ENCODE data around the gene EMID1. TPM values are rescaled to one million over a fixed set of nuclear protein-coding genes. Genes with fewer than 3 reads are reported as not detected.
"Not testable (repeated sequence)": the region's sequence is repeated elsewhere in the genome, so short reads cannot be mapped to it uniquely, and the experiment has no call there.

The EMID1 gene
- total and polyA plus RNA-seq, 2 donors from 2014 or later: 9.6 to 25.5 TPM

DNA sequence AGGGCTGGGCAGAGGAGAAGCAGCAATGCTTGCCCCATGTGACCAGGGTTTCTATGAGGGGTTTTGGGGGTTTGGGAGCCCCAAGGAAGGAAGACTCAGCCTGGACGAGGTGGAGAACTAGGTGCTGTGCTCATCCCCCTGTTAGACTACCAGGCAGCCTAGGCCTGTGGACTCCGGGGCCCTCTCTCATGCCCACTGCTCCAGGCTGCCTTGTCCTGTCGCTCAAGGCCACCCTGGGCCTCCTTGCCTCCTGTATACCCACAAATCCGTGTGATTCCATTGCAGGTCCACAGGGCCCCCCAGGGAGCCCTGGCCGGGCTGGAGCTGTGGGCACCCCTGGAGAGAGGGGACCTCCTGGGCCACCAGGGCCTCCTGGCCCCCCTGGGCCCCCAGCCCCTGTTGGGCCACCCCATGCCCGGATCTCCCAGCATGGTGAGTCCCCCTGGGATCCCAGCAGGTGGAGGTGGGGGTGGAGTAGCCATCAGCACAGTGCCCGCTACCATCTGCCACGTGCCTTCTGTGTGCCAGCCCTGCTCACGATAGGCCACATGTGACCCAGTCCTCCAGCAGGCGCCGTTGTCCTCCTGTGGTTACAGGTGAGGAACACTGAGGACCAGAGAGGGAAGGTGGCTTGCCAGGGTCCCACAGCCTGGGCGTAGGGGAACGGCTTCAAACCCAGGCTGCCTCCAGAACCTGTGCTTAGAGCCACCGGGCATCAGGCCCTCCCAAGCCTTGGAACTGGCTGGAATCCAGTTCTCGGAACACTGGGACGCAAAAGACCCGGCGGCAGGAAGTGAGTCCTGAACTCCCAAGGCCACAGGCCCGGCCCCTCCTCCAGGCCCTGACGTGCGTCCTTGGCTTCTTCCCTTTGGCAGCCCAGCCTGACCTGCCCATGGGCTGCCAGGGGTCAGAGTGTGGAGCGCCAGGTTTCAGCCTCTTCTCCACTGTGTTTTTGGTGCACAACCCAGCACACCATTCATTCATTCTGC, 26.6 kb downstream of the EMID1 start:
- intact Hi-C loops (cut with DNase I): no loop called here
- Histone ChIP-seq H3K36me3 (ENCODE audit: control insufficient read depth in 2 of 3, insufficient read depth in 3 of 3, low read length in 3 of 3) (no peaks in the 10 kb centered on the region), H3K4me1 (ENCODE audit: control insufficient read depth in 2 of 3, insufficient read depth in 2 of 3, low read depth in 1 of 3, low read length in 3 of 3) (peaks cover 0 to 6% (median 0%) of the 10 kb centered on the region in 3 donors), H3K9ac (ENCODE audit: low read length in 3 of 3) (no peak overlapping the region), H3K4me3 (ENCODE audit: low read length in 3 of 3) (no peak overlapping the region), H3K9me3 (ENCODE audit: control insufficient read depth in 2 of 3, insufficient read depth in 1 of 3, low read length in 3 of 3) (no peaks in the 10 kb centered on the region), H3K27ac (ENCODE audit: low read depth in 2 of 2, low read length in 2 of 2) (peak overlapping the region in 1 of 2 donors; percentile 67), H3K27me3 (ENCODE audit: control insufficient read depth, insufficient read depth, low read length) (no peaks in the 10 kb centered on the region)
- FAIRE-seq (no peak), DNase-seq (peak in 3 of 5 donors; percentile 31 to 91 (median 62))
- TF ChIP-seq, protein P1, sequence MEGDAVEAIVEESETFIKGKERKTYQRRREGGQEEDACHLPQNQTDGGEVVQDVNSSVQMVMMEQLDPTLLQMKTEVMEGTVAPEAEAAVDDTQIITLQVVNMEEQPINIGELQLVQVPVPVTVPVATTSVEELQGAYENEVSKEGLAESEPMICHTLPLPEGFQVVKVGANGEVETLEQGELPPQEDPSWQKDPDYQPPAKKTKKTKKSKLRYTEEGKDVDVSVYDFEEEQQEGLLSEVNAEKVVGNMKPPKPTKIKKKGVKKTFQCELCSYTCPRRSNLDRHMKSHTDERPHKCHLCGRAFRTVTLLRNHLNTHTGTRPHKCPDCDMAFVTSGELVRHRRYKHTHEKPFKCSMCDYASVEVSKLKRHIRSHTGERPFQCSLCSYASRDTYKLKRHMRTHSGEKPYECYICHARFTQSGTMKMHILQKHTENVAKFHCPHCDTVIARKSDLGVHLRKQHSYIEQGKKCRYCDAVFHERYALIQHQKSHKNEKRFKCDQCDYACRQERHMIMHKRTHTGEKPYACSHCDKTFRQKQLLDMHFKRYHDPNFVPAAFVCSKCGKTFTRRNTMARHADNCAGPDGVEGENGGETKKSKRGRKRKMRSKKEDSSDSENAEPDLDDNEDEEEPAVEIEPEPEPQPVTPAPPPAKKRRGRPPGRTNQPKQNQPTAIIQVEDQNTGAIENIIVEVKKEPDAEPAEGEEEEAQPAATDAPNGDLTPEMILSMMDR (IDR thresholded peaks at IDR 0.05; ENCODE audit: borderline replicate concordance, extremely low read depth, insufficient read depth): no peak

- no peak overlapping the region for H3K27ac ChIP-seq (ENCODE audit: low read depth in 2 of 2, low read length in 2 of 2)
- peak in 1 of 5 donors; percentile 31 for DNase-seq
- no peaks in the 10 kb centered on the region for H3K9me3 ChIP-seq (ENCODE audit: control insufficient read depth in 2 of 3, insufficient read depth in 1 of 3, low read length in 3 of 3)
- H3K4me3 ChIP-seq (ENCODE audit: low read length in 3 of 3): no peak overlapping the region
- no peak for FAIRE-seq
- TF ChIP-seq, protein P1 (IDR thresholded peaks at IDR 0.05; ENCODE audit: borderline replicate concordance, extremely low read depth, insufficient read depth): no peak
- no peaks in the 10 kb centered on the region for H3K27me3 ChIP-seq (ENCODE audit: control insufficient read depth, insufficient read depth, low read length)
- intact Hi-C loops (cut with DNase I): no loop called here
- peaks cover 0 to 6% (median 0%) of the 10 kb centered on the region in 3 donors for H3K4me1 ChIP-seq (ENCODE audit: control insufficient read depth in 2 of 3, insufficient read depth in 2 of 3, low read depth in 1 of 3, low read length in 3 of 3)
- no peak overlapping the region for H3K9ac ChIP-seq (ENCODE audit: low read length in 3 of 3)
- H3K36me3 ChIP-seq (ENCODE audit: control insufficient read depth in 2 of 3, insufficient read depth in 3 of 3, low read length in 3 of 3): no peaks in the 10 kb centered on the region
Observed at GRCh38 chr22:29233277-29233877, 27.7 kb downstream of the EMID1 start.

- peak in 4 of 5 donors; percentile 38 to 62 (median 52) for DNase-seq
- H3K9ac ChIP-seq (ENCODE audit: low read length in 3 of 3); H3K9me3 ChIP-seq (ENCODE audit: control insufficient read depth in 2 of 3, insufficient read depth in 1 of 3, low read length in 3 of 3); FAIRE-seq; H3K27me3 ChIP-seq (ENCODE audit: control insufficient read depth, insufficient read depth, low read length); H3K36me3 ChIP-seq (ENCODE audit: control insufficient read depth in 2 of 3, insufficient read depth in 3 of 3, low read length in 3 of 3); H3K4me1 ChIP-seq (ENCODE audit: control insufficient read depth in 2 of 3, insufficient read depth in 2 of 3, low read depth in 1 of 3, low read length in 3 of 3); H3K27ac ChIP-seq (ENCODE audit: low read depth in 2 of 2, low read length in 2 of 2); intact Hi-C loops (cut with DNase I); H3K4me3 ChIP-seq (ENCODE audit: low read length in 3 of 3): not testable (repeated sequence)
Observed at GRCh38 chr22:29240481-29240880, 34.8 kb downstream of the EMID1 start.

GRCh38 chr22:29243874-29244446, 38.3 kb downstream of the EMID1 start:
- no peak overlapping the region for H3K9ac ChIP-seq (ENCODE audit: low read length in 3 of 3)
- no peaks in the 10 kb centered on the region for H3K9me3 ChIP-seq (ENCODE audit: control insufficient read depth in 2 of 3, insufficient read depth in 1 of 3, low read length in 3 of 3)
- TF ChIP-seq, protein P1 (IDR thresholded peaks at IDR 0.05; ENCODE audit: borderline replicate concordance, extremely low read depth, insufficient read depth): no peak
- no peaks in the 10 kb centered on the region for H3K27me3 ChIP-seq (ENCODE audit: control insufficient read depth, insufficient read depth, low read length)
- H3K4me1 ChIP-seq (ENCODE audit: control insufficient read depth in 2 of 3, insufficient read depth in 2 of 3, low read depth in 1 of 3, low read length in 3 of 3): peaks cover 0 to 2% (median 0%) of the 10 kb centered on the region in 3 donors
- no peak overlapping the region for H3K4me3 ChIP-seq (ENCODE audit: low read length in 3 of 3)
- FAIRE-seq (no peak), DNase-seq (no peak)
- H3K36me3 ChIP-seq (ENCODE audit: control insufficient read depth in 2 of 3, insufficient read depth in 3 of 3, low read length in 3 of 3): peaks cover 0 to 8% (median 0%) of the 10 kb centered on the region in 3 donors
- intact Hi-C loops (cut with DNase I): no loop called here
- no peak overlapping the region for H3K27ac ChIP-seq (ENCODE audit: low read depth in 2 of 2, low read length in 2 of 2)

Measured in kidney (tissue), 14 donors.